BLaER1 treated with 17β-estradiol and CSF1 and Interleukin-3, amounts not matched to agents 10 nM and 100 nM (cell line): ENCODE data around the gene JMJD6.
A peak's percentile ranks its signal among the peaks of the same experiment; 100 is the strongest.

Experiments
- H3K27ac ChIP-seq, 11 experiments: shearing (Covaris generic); formaldehyde crosslinking; 2 replicates each; pipeline ENCODE4 v1.8.1; 2022
- H3K27me3 ChIP-seq, 11 experiments: shearing (Covaris generic); formaldehyde crosslinking; 2 replicates each; pipeline ENCODE4 v1.8.1; 2022
- H3K36me3 ChIP-seq, 11 experiments: shearing (Covaris generic); formaldehyde crosslinking; 2 replicates each; pipeline ENCODE4 v1.8.1; 2022
- H3K4me1 ChIP-seq, 10 experiments: shearing (Covaris generic); formaldehyde crosslinking; 2 replicates each; pipeline ENCODE4 v1.8.1; 2022
- H3K4me2 ChIP-seq, 11 experiments: shearing (Covaris generic); formaldehyde crosslinking; 2 replicates each; pipeline ENCODE4 v1.8.1; 2022
- H3K4me3 ChIP-seq, 10 experiments: shearing (Covaris generic); formaldehyde crosslinking; 2 replicates each; pipeline ENCODE4 v1.8.1; 2022
- H3K9ac ChIP-seq, 11 experiments: shearing (Covaris generic); formaldehyde crosslinking; 2 replicates each; pipeline ENCODE4 v1.8.1; 2022
- H3K9me3 ChIP-seq, 11 experiments: shearing (Covaris generic); formaldehyde crosslinking; replicated peaks in 1 of 11; 2 replicates each; pipeline ENCODE4 v1.8.1; 2022
- H4K20me1 ChIP-seq, 11 experiments: shearing (Covaris generic); formaldehyde crosslinking; 2 replicates each; pipeline ENCODE4 v1.8.1; 2022
- Cebpa-rat ChIP-seq, 11 experiments: shearing (Covaris generic); IDR thresholded peaks; 2 replicates each; pipeline ENCODE4 v1.8.1; 2022

The JMJD6 gene

GRCh38 chr17:76671912-76672262 is 54.5 kb downstream of the JMJD6 start:
- Histone ChIP-seq H3K9me3 (peaks cover 0 to 20% (median 8%) of the 10 kb centered on the region in 11 experiments; a peak in 11 of 22 replicates), H3K9ac (peak overlapping the region; percentile 74 to 85 (median 82)), H4K20me1 (no peaks in the 10 kb centered on the region), H3K4me3 (peak overlapping the region; percentile 64 to 78 (median 71)), H3K4me1 (peaks cover 17 to 43% (median 30%) of the 10 kb centered on the region in 10 experiments), H3K36me3 (no peaks in the 10 kb centered on the region), H3K27ac (peak overlapping the region; percentile 56 to 86 (median 79)), H3K4me2 (peak overlapping the region; percentile 84 to 96 (median 90)), H3K27me3 (no peaks in the 10 kb centered on the region)
- TF ChIP-seq Cebpa-rat (IDR thresholded peaks at IDR 0.05) = no peak

GRCh38 chr17:76671123-76671911 is 55.1 kb downstream of the JMJD6 start:
- Histone ChIP-seq H3K9me3 (peaks cover 0 to 20% (median 8%) of the 10 kb centered on the region in 11 experiments; a peak in 11 of 22 replicates), H3K4me2 (peak overlapping the region; percentile 63 to 96 (median 87)), H3K27ac (peak overlapping the region; percentile 64 to 86 (median 79)), H3K9ac (peak overlapping the region; percentile 74 to 85 (median 82)), H3K4me1 (peaks cover 17 to 40% (median 27%) of the 10 kb centered on the region in 10 experiments), H3K27me3 (no peaks in the 10 kb centered on the region), H3K4me3 (peak overlapping the region; percentile 64 to 78 (median 71)), H4K20me1 (no peaks in the 10 kb centered on the region), H3K36me3 (no peaks in the 10 kb centered on the region)
- TF ChIP-seq Cebpa-rat (IDR thresholded peaks at IDR 0.05) = no peak

GRCh38 chr17:76670718-76671122 is 55.7 kb downstream of the JMJD6 start:
- TF ChIP-seq Cebpa-rat (IDR thresholded peaks at IDR 0.05) = no peak
- peak overlapping the region in 6 of 11 experiments; percentile 75 to 86 (median 84); a peak in 9 of 22 replicates for H3K27ac ChIP-seq
- peak overlapping the region in 4 of 10 experiments; percentile 49 to 72 (median 68); a peak in 7 of 20 replicates for H3K4me3 ChIP-seq

GRCh38 chr17:76670020-76670717 is 56.2 kb downstream of the JMJD6 start:
- H3K27me3 ChIP-seq = no peaks in the 10 kb centered on the region
- no peak overlapping the region for H3K9ac ChIP-seq
- H3K4me1 ChIP-seq = peaks cover 17 to 40% (median 27%) of the 10 kb centered on the region in 10 experiments
- H3K27ac ChIP-seq = no peak overlapping the region
- H3K4me2 ChIP-seq = no peak overlapping the region; a peak in 1 of 22 replicates
- H3K36me3 ChIP-seq = no peaks in the 10 kb centered on the region
- H4K20me1 ChIP-seq = no peaks in the 10 kb centered on the region
- no peak for TF ChIP-seq Cebpa-rat (IDR thresholded peaks at IDR 0.05)
- peaks cover 0 to 20% (median 8%) of the 10 kb centered on the region in 11 experiments; a peak in 11 of 22 replicates for H3K9me3 ChIP-seq
- no peak overlapping the region for H3K4me3 ChIP-seq

More at GRCh38 chr17:76670718-76671122, 55.7 kb downstream of the JMJD6 start:
- no peaks in the 10 kb centered on the region for H3K36me3 ChIP-seq
- H3K27me3 ChIP-seq = no peaks in the 10 kb centered on the region
- peak overlapping the region; percentile 55 to 89 (median 80); a peak in 21 of 22 replicates for H3K4me2 ChIP-seq
- peaks cover 17 to 40% (median 27%) of the 10 kb centered on the region in 10 experiments for H3K4me1 ChIP-seq
- H4K20me1 ChIP-seq = no peaks in the 10 kb centered on the region
- H3K9me3 ChIP-seq = peaks cover 0 to 20% (median 8%) of the 10 kb centered on the region in 11 experiments; a peak in 11 of 22 replicates
- H3K9ac ChIP-seq = peak overlapping the region in 2 of 11 experiments; percentile 68 to 79; a peak in 2 of 22 replicates
